Measurements from ENCODE around the gene DHRS3.

DNA sequence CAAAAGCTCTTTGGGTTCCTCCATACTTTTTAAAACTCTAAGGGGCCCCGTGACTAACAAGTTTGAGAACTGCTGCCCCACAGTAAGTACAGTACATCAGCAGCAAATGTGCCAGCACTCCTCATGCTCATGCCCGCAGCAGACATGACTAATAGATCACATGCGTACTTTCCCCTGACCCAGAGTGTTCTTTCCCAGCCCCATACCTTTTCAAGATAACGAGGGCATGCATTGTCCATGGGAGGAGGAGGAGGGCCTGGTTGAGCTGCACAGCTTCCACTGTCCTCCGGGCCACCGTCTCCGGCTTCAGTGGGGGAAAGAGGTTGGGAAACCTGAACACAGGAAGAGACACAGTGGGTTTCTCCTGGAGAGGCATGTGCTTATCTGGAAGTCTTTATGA is 45.5 kb downstream of the DHRS3 start:
- no peak for TF ChIP-seq CTCF (IDR thresholded peaks at IDR 0.05)
- TF ChIP-seq POLR2A (IDR thresholded peaks at IDR 0.05): no peak
